HEK293T (cell line): ENCODE results near the gene LRMDA.

Experiments used
- ARNT ChIP-seq: fragments of 450-650 bp; IDR thresholded peaks from 2 replicates; pipeline ENCODE4 v1.6.1; 2017; ENCODE audit warnings: mild to moderate bottlenecking
- BHLHE40 ChIP-seq: fragments of 450-650 bp; IDR thresholded peaks from 2 replicates; pipeline ENCODE4 v1.6.1; 2016; ENCODE audit warnings: mild to moderate bottlenecking, moderate library complexity, borderline replicate concordance
- CTBP1 ChIP-seq: fragments of 450-650 bp; IDR thresholded peaks from 2 replicates; pipeline ENCODE4 v1.6.1; 2016; ENCODE audit warnings: borderline replicate concordance
- ELF4 ChIP-seq: fragments of 450-650 bp; IDR thresholded peaks from 2 replicates; pipeline ENCODE4 v1.6.1; 2017; ENCODE audit warnings: antibody characterized with exemption
- FOXA1 ChIP-seq: fragments of 450-650 bp; IDR thresholded peaks from 2 replicates; pipeline ENCODE4 v1.6.1; 2016; ENCODE audit warnings: mild to moderate bottlenecking
- FOXK2 ChIP-seq: fragments of 450-650 bp; IDR thresholded peaks from 2 replicates; pipeline ENCODE4 v1.6.1; 2016; ENCODE audit warnings: mild to moderate bottlenecking
- FOXM1 ChIP-seq: fragments of 450-650 bp; IDR thresholded peaks from 2 replicates; pipeline ENCODE4 v1.6.1; 2017; ENCODE audit warnings: mild to moderate bottlenecking, borderline replicate concordance
- HDGF ChIP-seq: fragments of 450-650 bp; IDR thresholded peaks from 2 replicates; pipeline ENCODE4 v1.6.1; 2017; ENCODE audit warnings: antibody characterized with exemption, borderline replicate concordance
- LEF1 ChIP-seq: fragments of 450-650 bp; IDR thresholded peaks from 2 replicates; pipeline ENCODE4 v1.6.1; 2017; ENCODE audit warnings: mild to moderate bottlenecking, borderline replicate concordance
- NFRKB ChIP-seq: fragments of 450-650 bp; IDR thresholded peaks from 2 replicates; pipeline ENCODE4 v1.6.1; 2016; ENCODE audit warnings: mild to moderate bottlenecking, moderate library complexity
- SP1 ChIP-seq: fragments of 450-650 bp; IDR thresholded peaks from 2 replicates; pipeline ENCODE4 v1.6.1; 2017
- SUZ12 ChIP-seq: fragments of 450-650 bp; IDR thresholded peaks from 2 replicates; pipeline ENCODE4 v1.6.1; 2016; ENCODE audit warnings: mild to moderate bottlenecking
- TARDBP ChIP-seq: fragments of 450-650 bp; IDR thresholded peaks from 2 replicates; pipeline ENCODE4 v1.6.1; 2016
- TF ChIP-seq, protein P1 (sequence below): fragments of 450-650 bp; IDR thresholded peaks from 2 replicates; pipeline ENCODE4 v1.6.1; 2016

GRCh38 chr10:76523246-76523645 is 1091.8 kb downstream of the LRMDA start:
- TF ChIP-seq FOXK2 (no peak), ELF4 (no peak), TARDBP (no peak), HDGF (no peak), SP1 (no peak), FOXA1 (no peak), ARNT (no peak), BHLHE40 (no peak), LEF1 (no peak), SUZ12 (no peak), FOXM1 (no peak), CTBP1 (no peak), NFRKB (no peak)
- TF ChIP-seq, protein P1, sequence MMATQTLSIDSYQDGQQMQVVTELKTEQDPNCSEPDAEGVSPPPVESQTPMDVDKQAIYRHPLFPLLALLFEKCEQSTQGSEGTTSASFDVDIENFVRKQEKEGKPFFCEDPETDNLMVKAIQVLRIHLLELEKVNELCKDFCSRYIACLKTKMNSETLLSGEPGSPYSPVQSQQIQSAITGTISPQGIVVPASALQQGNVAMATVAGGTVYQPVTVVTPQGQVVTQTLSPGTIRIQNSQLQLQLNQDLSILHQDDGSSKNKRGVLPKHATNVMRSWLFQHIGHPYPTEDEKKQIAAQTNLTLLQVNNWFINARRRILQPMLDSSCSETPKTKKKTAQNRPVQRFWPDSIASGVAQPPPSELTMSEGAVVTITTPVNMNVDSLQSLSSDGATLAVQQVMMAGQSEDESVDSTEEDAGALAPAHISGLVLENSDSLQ = no peak
